H1 (cell line): ENCODE results near the gene ENTREP1. TPM values are rescaled to one million over a fixed set of nuclear protein-coding genes. Genes with fewer than 3 reads are reported as not detected.
"Not testable (repeated sequence)": the region's sequence is repeated elsewhere in the genome, so short reads cannot be mapped to it uniquely, and the experiment has no call there.

Source experiments
- CTCF ChIA-PET: fragments of 300-600 bp; sonication (Branson Sonifier 250); formaldehyde crosslinking; loops from one replicate; lab custom pipeline; 2021; ENCODE audit not compliant: partially characterized antibody; lab: Charles Lee
- POLR2A ChIA-PET: fragments of 300-600 bp; sonication (Branson Sonifier 250); formaldehyde crosslinking; loops from one replicate; lab custom pipeline; 2021; ENCODE audit warnings: inconsistent platforms; ENCODE audit not compliant: partially characterized antibody; lab: Charles Lee
- DNase-seq, 2 experiments: peaks; one replicate each; pipeline versions ENCODE4 v3.0.0 to v3.0.0-alpha.2; 2010 to 2022; ENCODE audit warnings: low spot score in 2 of 2, low read depth in 1 of 2, mixed read lengths in 1 of 2
- FAIRE-seq: peaks from 2 replicates; lab custom pipeline; 2011; peaks lifted over from hg19 to GRCh38; lab: Jason Lieb, UNC
- H2AFZ ChIP-seq: 2 replicates; pipeline ENCODE4 v1.8.1; 2012; ENCODE audit warnings: low read length, inconsistent platforms
- H2AK5ac ChIP-seq: 2 replicates; pipeline ENCODE4 v1.6.1; 2013; ENCODE audit warnings: low read depth, low read length
- H2BK120ac ChIP-seq: replicated peaks from 2 replicates; pipeline ENCODE3; 2013; ENCODE audit warnings: low read depth, low read length, inconsistent platforms
- H2BK12ac ChIP-seq: 2 replicates; pipeline ENCODE4 v1.6.1; 2013; ENCODE audit warnings: low read depth, low read length
- H2BK15ac ChIP-seq: 2 replicates; pipeline ENCODE4 v1.6.1; 2013; ENCODE audit warnings: low read length
- H2BK20ac ChIP-seq: 2 replicates; pipeline ENCODE4 v1.6.1; 2013; ENCODE audit warnings: low read length
- H2BK5ac ChIP-seq: 2 replicates; pipeline ENCODE4 v1.6.1; 2013; ENCODE audit warnings: low read depth, low read length
- H3K14ac ChIP-seq: 2 replicates; pipeline ENCODE4 v1.6.1; 2013; ENCODE audit warnings: inconsistent platforms; ENCODE audit not compliant: insufficient read length
- H3K18ac ChIP-seq: 2 replicates; pipeline ENCODE4 v1.6.1; 2013; ENCODE audit warnings: low read length; ENCODE audit errors: extremely low read depth
- H3K23ac ChIP-seq: 2 replicates; pipeline ENCODE4 v1.6.1; 2013; ENCODE audit warnings: inconsistent platforms; ENCODE audit not compliant: insufficient read length
- H3K23me2 ChIP-seq: 2 replicates; pipeline ENCODE4 v1.6.1; 2013; ENCODE audit warnings: low read depth, low read length
- H3K27ac ChIP-seq: 2 replicates; pipeline ENCODE4 v1.6.1; 2011; ENCODE audit warnings: low read depth, low read length, inconsistent platforms
- H3K27me3 ChIP-seq, 4 experiments: replicated peaks in 1 of 4; 1 replicate in 1 of 4; 2 replicates in 3 of 4; pipeline versions ENCODE4 v1.6.1 to v1.8.1; 2011 to 2013; ENCODE audit warnings: low read length in 3 of 4, mild to moderate bottlenecking in 3 of 4, inconsistent platforms in 2 of 4, mixed read lengths in 2 of 4, moderate library complexity in 1 of 4; ENCODE audit not compliant: control insufficient read depth in 3 of 4, insufficient read depth in 3 of 4; ENCODE audit errors: extremely low read depth in 1 of 4
- H3K36me3 ChIP-seq, 4 experiments: 2 replicates each; pipeline versions ENCODE4 v1.6.1 to v1.8.1; 2011 to 2013; ENCODE audit warnings: mild to moderate bottlenecking in 4 of 4, low read length in 3 of 4, moderate library complexity in 2 of 4, control low read depth in 1 of 4, inconsistent platforms in 1 of 4; ENCODE audit not compliant: insufficient read depth in 4 of 4, control insufficient read depth in 2 of 4
- H3K4ac ChIP-seq: replicated peaks from 2 replicates; pipeline ENCODE3; 2013; ENCODE audit warnings: low read length, low read depth, mixed read lengths, inconsistent platforms; ENCODE audit not compliant: insufficient read length
- H3K4me1 ChIP-seq, 4 experiments: replicated peaks in 1 of 4; 1 replicate in 1 of 4; 2 replicates in 3 of 4; pipeline versions ENCODE4 v1.6.1 to v1.8.1; 2011 to 2013; ENCODE audit warnings: low read length in 3 of 4, inconsistent platforms in 2 of 4, mixed read lengths in 1 of 4; ENCODE audit not compliant: insufficient read depth in 4 of 4, control insufficient read depth in 3 of 4
- H3K4me2 ChIP-seq, 2 experiments: 2 replicates each; pipeline versions ENCODE4 v1.6.1 to v1.8.1; 2011 to 2013; ENCODE audit warnings: low read depth in 2 of 2, low read length in 2 of 2, control low read depth in 1 of 2, inconsistent platforms in 1 of 2, mild to moderate bottlenecking in 1 of 2; ENCODE audit not compliant: insufficient read depth in 1 of 2
- H3K4me3 ChIP-seq, 4 experiments: fragments of 200-600, 300-600 bp in 1 of 4; sonication (generic), shearing (Covaris generic), sonication (Bioruptor Twin) in 1 of 4; 2 replicates each; pipeline versions ENCODE4 v1.5.1 to v1.8.1; 2011 to 2016; ENCODE audit warnings: low read length in 4 of 4, low read depth in 3 of 4, control low read depth in 2 of 4, inconsistent platforms in 2 of 4, mild to moderate bottlenecking in 2 of 4, mixed read lengths in 1 of 4, moderate library complexity in 1 of 4; ENCODE audit not compliant: insufficient read depth in 2 of 4; ENCODE audit errors: extremely low read depth in 1 of 4
- H3K56ac ChIP-seq: replicated peaks from 2 replicates; pipeline ENCODE3; 2013; ENCODE audit warnings: low read depth, mild to moderate bottlenecking, mixed read lengths, low read length, inconsistent platforms; ENCODE audit not compliant: insufficient read length
- H3K79me1 ChIP-seq: 2 replicates; pipeline ENCODE4 v1.6.1; 2013; ENCODE audit warnings: low read depth, low read length, control low read depth
- H3K79me2 ChIP-seq, 2 experiments: 2 replicates each; pipeline versions ENCODE4 v1.6.1 to v1.8.1; 2012 to 2013; ENCODE audit warnings: low read length in 2 of 2, mild to moderate bottlenecking in 2 of 2, inconsistent platforms in 1 of 2; ENCODE audit not compliant: insufficient read depth in 2 of 2, control insufficient read depth in 1 of 2
- H3K9ac ChIP-seq, 4 experiments: replicated peaks in 1 of 4; 1 replicate in 1 of 4; 2 replicates in 3 of 4; pipeline versions ENCODE4 v1.6.1 to v1.8.1; 2011 to 2013; ENCODE audit warnings: low read depth in 3 of 4, low read length in 3 of 4, control low read depth in 2 of 4, mild to moderate bottlenecking in 2 of 4, moderate library complexity in 2 of 4, inconsistent platforms in 1 of 4; ENCODE audit errors: extremely low read depth in 1 of 4
- H3K9me3 ChIP-seq, 2 experiments: 2 replicates each; pipeline versions ENCODE4 v1.6.1 to v1.8.1; 2012 to 2013; ENCODE audit warnings: mild to moderate bottlenecking in 2 of 2, moderate library complexity in 2 of 2, control low read depth in 1 of 2, inconsistent platforms in 1 of 2, low read depth in 1 of 2, low read length in 1 of 2, mixed read lengths in 1 of 2; ENCODE audit not compliant: insufficient read depth in 2 of 2
- H4K20me1 ChIP-seq, 2 experiments: replicated peaks in 1 of 2; 2 replicates each; pipeline versions ENCODE3 to v1.8.1; 2011 to 2013; ENCODE audit warnings: inconsistent platforms in 2 of 2, low read length in 2 of 2, mild to moderate bottlenecking in 1 of 2; ENCODE audit not compliant: insufficient read depth in 2 of 2, control insufficient read depth in 1 of 2
- H4K5ac ChIP-seq: 2 replicates; pipeline ENCODE4 v1.6.1; 2013; ENCODE audit warnings: low read length, low read depth, mixed read lengths, inconsistent platforms; ENCODE audit not compliant: insufficient read length
- H4K8ac ChIP-seq: 2 replicates; pipeline ENCODE4 v1.8.0; 2013; ENCODE audit warnings: mild to moderate bottlenecking, moderate library complexity, low read length, inconsistent platforms; ENCODE audit not compliant: insufficient read depth; ENCODE audit errors: extremely low read depth
- H4K91ac ChIP-seq: replicated peaks from 2 replicates; pipeline ENCODE3; 2013; ENCODE audit warnings: low read length, mixed read lengths, inconsistent platforms; ENCODE audit not compliant: insufficient read length
- WGBS, 2 experiments: shearing (Covaris generic) in 1 of 2; methylation state at CpG; one replicate each; pipeline versions ENCODE4 v1.1.6 to v1.1.7; 2013 to 2015; ENCODE audit warnings: low lambda C conversion rate in 2 of 2, mixed read lengths in 2 of 2, inconsistent platforms in 1 of 2, low coverage in 1 of 2, missing lambda C conversion rate in 1 of 2; ENCODE audit not compliant: insufficient replicate concordance in 2 of 2, insufficient coverage in 1 of 2, insufficient read length in 1 of 2; ENCODE audit errors: extremely low coverage in 1 of 2, missing lambda C conversion rate in 1 of 2; 5-methylcytosine and 5-hydroxymethylcytosine counted together
- polyA plus RNA-seq, 7 experiments: library from polyadenylated mRNA; depleted of rRNA in 3 of 7; stranded (reverse) in 5 of 7; unstranded in 2 of 7; fragments of >200 nt in 5 of 7; fragments of 200-250 nt in 2 of 7; gene quantifications; 1 replicate in 5 of 7; 2 replicates in 1 of 7; 4 replicates in 1 of 7; pipeline versions ENCODE4 v1.2.1 to v1.2.3, GENCODE V29; 2011 to 2013; ENCODE audit warnings: missing spikeins in 2 of 7, mixed read lengths in 2 of 7
- total RNA-seq: library from RNA; stranded (reverse); fragmentation: NEBNext Ultra II Directional; extraction: Animal tissue kit (Norgen Biotek cat#: 25700); gene quantifications from 2 replicates; pipeline ENCODE4 v1.2.1, GENCODE V29; 2021

The ENTREP1 gene
- total and polyA plus RNA-seq, 2 of the 8 experiments (the other 6 are each of a cell fraction or from before 2014, with no cell fraction given), result 15.3 to 25.0 TPM

GRCh38 chr9:69440254-69440955 lies 115.4 kb downstream of the ENTREP1 start:
- not testable (repeated sequence) for H3K23me2 ChIP-seq, H3K27ac ChIP-seq, H2BK120ac ChIP-seq, H3K79me1 ChIP-seq, H4K91ac ChIP-seq, H3K4me1 ChIP-seq, H2BK15ac ChIP-seq, H3K9ac ChIP-seq, H3K23ac ChIP-seq, H3K18ac ChIP-seq, H3K4me2 ChIP-seq, H3K4me3 ChIP-seq, DNase-seq, H4K8ac ChIP-seq, H3K36me3 ChIP-seq, H2BK5ac ChIP-seq, H2BK12ac ChIP-seq, H3K9me3 ChIP-seq, H3K14ac ChIP-seq, H4K20me1 ChIP-seq, FAIRE-seq, H4K5ac ChIP-seq, H2BK20ac ChIP-seq, H3K56ac ChIP-seq, H3K27me3 ChIP-seq, H3K79me2 ChIP-seq, H2AFZ ChIP-seq, H2AK5ac ChIP-seq, H3K4ac ChIP-seq
- WGBS, 2 experiments, result 85% methylated on average over 15 of the region's 15 CpGs; no CpG with 5 or more reads in 1 of the 2 experiments
- CTCF ChIA-PET, result interaction anchor here (1.8 to 2.3 kb wide), 2 partner anchors 18 to 58 kb away, joined by 4 to 12 read pairs; no protein-coding TSS in a partner anchor
- POLR2A ChIA-PET, result interaction anchor here (1.4 kb wide), 1 partner anchor 26 kb away, joined by 3 read pairs; no protein-coding TSS in a partner anchor

Other genes starting within 250 kb of the ENTREP1 start
- gene TJP2, start 150.9 kb upstream of the ENTREP1 start, total RNA-seq, result 135 and 137 TPM in 2 replicates
- 51.7 and 54.9 TPM in 2 replicates for gene TJP2, start 150.9 kb upstream of the ENTREP1 start, polyA plus RNA-seq (2011; rRNA removed)